ENCODE data around the gene CIAO1. TPM values are rescaled to one million over a fixed set of nuclear protein-coding genes. Genes with fewer than 3 reads are reported as not detected.

The CIAO1 gene
- total RNA-seq, 1 donor from 2014 or later = 55.9 TPM

DNA sequence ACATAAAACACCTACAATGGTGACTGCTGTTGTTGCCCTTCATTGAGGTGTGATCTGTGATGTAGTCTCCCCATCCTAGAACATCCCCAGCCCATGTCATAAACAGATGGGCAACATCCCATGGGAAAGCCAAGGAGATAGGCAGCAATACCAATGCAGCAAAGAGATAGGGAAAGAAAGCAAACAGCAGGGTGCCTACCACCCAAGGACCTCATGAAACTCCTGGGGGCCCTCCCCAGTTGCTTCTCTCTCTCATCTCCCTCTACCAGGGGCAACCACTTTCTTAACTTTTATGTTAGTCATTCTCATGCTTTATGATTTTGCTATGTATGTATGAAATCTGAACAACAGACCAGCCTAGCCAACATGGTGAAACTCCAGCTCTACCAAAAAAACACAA is 51.0 kb downstream of the CIAO1 start:
- H3K9me3 Mint-ChIP-seq = no peaks in the 10 kb centered on the region
- TF ChIP-seq EZH2 (IDR thresholded peaks at IDR 0.05) (no peak), EZH2phosphoT487 (IDR thresholded peaks at IDR 0.05) (no peak)
- TF ChIP-seq, protein P1, sequence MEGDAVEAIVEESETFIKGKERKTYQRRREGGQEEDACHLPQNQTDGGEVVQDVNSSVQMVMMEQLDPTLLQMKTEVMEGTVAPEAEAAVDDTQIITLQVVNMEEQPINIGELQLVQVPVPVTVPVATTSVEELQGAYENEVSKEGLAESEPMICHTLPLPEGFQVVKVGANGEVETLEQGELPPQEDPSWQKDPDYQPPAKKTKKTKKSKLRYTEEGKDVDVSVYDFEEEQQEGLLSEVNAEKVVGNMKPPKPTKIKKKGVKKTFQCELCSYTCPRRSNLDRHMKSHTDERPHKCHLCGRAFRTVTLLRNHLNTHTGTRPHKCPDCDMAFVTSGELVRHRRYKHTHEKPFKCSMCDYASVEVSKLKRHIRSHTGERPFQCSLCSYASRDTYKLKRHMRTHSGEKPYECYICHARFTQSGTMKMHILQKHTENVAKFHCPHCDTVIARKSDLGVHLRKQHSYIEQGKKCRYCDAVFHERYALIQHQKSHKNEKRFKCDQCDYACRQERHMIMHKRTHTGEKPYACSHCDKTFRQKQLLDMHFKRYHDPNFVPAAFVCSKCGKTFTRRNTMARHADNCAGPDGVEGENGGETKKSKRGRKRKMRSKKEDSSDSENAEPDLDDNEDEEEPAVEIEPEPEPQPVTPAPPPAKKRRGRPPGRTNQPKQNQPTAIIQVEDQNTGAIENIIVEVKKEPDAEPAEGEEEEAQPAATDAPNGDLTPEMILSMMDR (IDR thresholded peaks at IDR 0.05) = no peak
- H3K4me3 ChIP-seq = no peak overlapping the region
- H4K20me1 ChIP-seq (ENCODE audit: low read depth) = no peaks in the 10 kb centered on the region
- H3K36me3 Mint-ChIP-seq = peaks cover 3% of the 10 kb centered on the region
- peaks cover 36% of the 10 kb centered on the region for H3K4me1 Mint-ChIP-seq
- H3K27me3 ChIP-seq = peaks cover 36% of the 10 kb centered on the region
- no peaks in the 10 kb centered on the region for H3K36me3 ChIP-seq
- no peaks in the 10 kb centered on the region for H3K79me2 ChIP-seq (ENCODE audit: low read depth)
- no peak overlapping the region for H3K4me3 Mint-ChIP-seq
- no peak overlapping the region for H3K9ac ChIP-seq
- H3K27me3 Mint-ChIP-seq (ENCODE audit: insufficient read depth, low read depth) = peaks cover 22% of the 10 kb centered on the region
- no peak overlapping the region for H2AFZ ChIP-seq (replicated peaks)
- H3K27ac Mint-ChIP-seq = no peak overlapping the region
- peaks cover 14% of the 10 kb centered on the region for H3K4me1 ChIP-seq
- no peak overlapping the region for H3K27ac ChIP-seq
- DNase-seq (ENCODE audit: low spot score) = no peak
- no peak overlapping the region for H3K4me2 ChIP-seq
- H3K9me3 ChIP-seq (ENCODE audit: low read depth) = no peaks in the 10 kb centered on the region
- H3F3A ChIP-seq (ENCODE audit: low read depth) = peaks cover 15% of the 10 kb centered on the region

DNA sequence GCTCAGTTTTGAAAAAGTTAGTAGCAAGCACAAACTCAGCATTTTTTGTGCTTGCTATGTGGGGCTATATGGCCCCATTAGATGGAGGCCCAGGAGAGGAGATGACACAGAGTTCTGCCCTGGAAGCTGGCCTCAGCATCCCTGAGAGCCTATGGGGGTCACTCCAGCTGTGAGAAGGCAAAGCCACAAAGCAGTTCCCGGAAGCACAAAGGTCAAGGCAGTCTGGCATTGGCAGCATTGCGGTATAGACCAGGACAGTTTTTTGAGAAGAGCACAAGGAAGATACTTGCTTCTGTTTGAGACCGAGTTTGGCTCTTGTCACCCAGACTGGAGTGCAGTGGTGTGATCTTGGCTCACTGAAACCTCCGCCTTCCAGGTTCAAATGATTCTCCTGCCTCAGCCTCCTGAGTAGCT is 51.6 kb downstream of the CIAO1 start:
- TF ChIP-seq EZH2 (IDR thresholded peaks at IDR 0.05) (no peak), EZH2phosphoT487 (IDR thresholded peaks at IDR 0.05) (no peak)
- TF ChIP-seq, protein P1 (IDR thresholded peaks at IDR 0.05) = no peak
- Mint-ChIP-seq H3K27me3 (ENCODE audit: insufficient read depth, low read depth) (peaks cover 23% of the 10 kb centered on the region), H3K4me3 (no peak overlapping the region), H3K36me3 (peaks cover 3% of the 10 kb centered on the region), H3K9me3 (no peaks in the 10 kb centered on the region), H3K4me1 (peaks cover 37% of the 10 kb centered on the region), H3K27ac (no peak overlapping the region)
- Histone ChIP-seq H2AFZ (replicated peaks) (no peak overlapping the region), H3K27ac (no peak overlapping the region), H3K36me3 (no peaks in the 10 kb centered on the region), H3K79me2 (ENCODE audit: low read depth) (no peaks in the 10 kb centered on the region), H3K4me2 (no peak overlapping the region), H3K27me3 (peaks cover 42% of the 10 kb centered on the region), H3K9ac (no peak overlapping the region), H3K4me3 (no peak overlapping the region), H3K4me1 (peaks cover 17% of the 10 kb centered on the region), H3K9me3 (ENCODE audit: low read depth) (no peaks in the 10 kb centered on the region), H4K20me1 (ENCODE audit: low read depth) (no peaks in the 10 kb centered on the region), H3F3A (ENCODE audit: low read depth) (peaks cover 18% of the 10 kb centered on the region)
- DNase-seq (ENCODE audit: low spot score) = no peak

DNA sequence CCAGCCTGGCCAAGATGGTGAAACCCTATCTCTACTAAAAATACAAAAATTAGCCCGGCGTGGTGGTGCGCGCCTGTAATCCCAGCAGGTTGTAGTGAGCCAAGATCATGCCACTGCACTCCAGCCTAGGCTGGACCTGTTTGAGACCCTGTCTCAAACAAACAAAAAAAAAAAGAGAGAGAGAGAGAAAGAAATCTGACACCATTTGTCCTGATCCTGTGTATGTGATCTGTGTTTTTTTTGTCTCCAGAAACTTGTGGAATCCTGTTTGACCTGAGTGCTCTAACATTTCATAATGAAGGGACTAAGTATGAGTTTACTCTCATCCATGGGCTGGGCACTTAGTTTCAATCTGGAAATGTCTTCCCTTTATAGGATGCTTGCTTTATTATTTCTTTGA is 52.7 kb downstream of the CIAO1 start:
- H3K36me3 Mint-ChIP-seq = peaks cover 3% of the 10 kb centered on the region
- DNase-seq (ENCODE audit: low spot score) = no peak
- no peaks in the 10 kb centered on the region for H3K79me2 ChIP-seq (ENCODE audit: low read depth)
- no peaks in the 10 kb centered on the region for H4K20me1 ChIP-seq (ENCODE audit: low read depth)
- H3K9me3 Mint-ChIP-seq = no peaks in the 10 kb centered on the region
- H3K27me3 Mint-ChIP-seq (ENCODE audit: insufficient read depth, low read depth) = peaks cover 27% of the 10 kb centered on the region
- no peak overlapping the region for H3K27ac ChIP-seq
- H3K9ac ChIP-seq = no peak overlapping the region
- H3K4me3 Mint-ChIP-seq = no peak overlapping the region
- peaks cover 26% of the 10 kb centered on the region for H3F3A ChIP-seq (ENCODE audit: low read depth)
- H3K9me3 ChIP-seq (ENCODE audit: low read depth) = no peaks in the 10 kb centered on the region
- H3K4me3 ChIP-seq = no peak overlapping the region
- H3K4me1 Mint-ChIP-seq = peaks cover 37% of the 10 kb centered on the region
- no peaks in the 10 kb centered on the region for H3K36me3 ChIP-seq
- no peak overlapping the region for H3K27ac Mint-ChIP-seq
- peaks cover 17% of the 10 kb centered on the region for H3K4me1 ChIP-seq
- no peak overlapping the region for H3K4me2 ChIP-seq
- peaks cover 54% of the 10 kb centered on the region for H3K27me3 ChIP-seq
- TF ChIP-seq EZH2phosphoT487 (IDR thresholded peaks at IDR 0.05) = no peak
- no peak for TF ChIP-seq EZH2 (IDR thresholded peaks at IDR 0.05)
- TF ChIP-seq, protein P1 (IDR thresholded peaks at IDR 0.05) = no peak
- H2AFZ ChIP-seq (replicated peaks) = no peak overlapping the region
